SK-N-DZ (cell line): ENCODE results near the gene CYP51A1. TPM values are rescaled to one million over a fixed set of nuclear protein-coding genes. Genes with fewer than 3 reads are reported as not detected.
"Not testable (repeated sequence)": the region's sequence is repeated elsewhere in the genome, so short reads cannot be mapped to it uniquely, and the experiment has no call there.

Source experiments
- DNase-seq: peaks from one replicate; pipeline ENCODE4 v3.0.0-alpha.2; 2015; ENCODE audit warnings: low spot score
- polyA plus RNA-seq, 2 experiments: library from polyadenylated mRNA; depleted of rRNA; stranded (reverse); fragments of >200 nt; gene quantifications; 2 replicates each; pipeline ENCODE4 v1.2.3, GENCODE V29; 2014

The CYP51A1 gene
- 113 and 128 TPM in 2 replicates for polyA plus RNA-seq (2014; cell fraction: cytosol; rRNA removed)
- polyA plus RNA-seq (2014; cell fraction: nucleus; rRNA removed) = 18.8 and 22.5 TPM in 2 replicates

DNA sequence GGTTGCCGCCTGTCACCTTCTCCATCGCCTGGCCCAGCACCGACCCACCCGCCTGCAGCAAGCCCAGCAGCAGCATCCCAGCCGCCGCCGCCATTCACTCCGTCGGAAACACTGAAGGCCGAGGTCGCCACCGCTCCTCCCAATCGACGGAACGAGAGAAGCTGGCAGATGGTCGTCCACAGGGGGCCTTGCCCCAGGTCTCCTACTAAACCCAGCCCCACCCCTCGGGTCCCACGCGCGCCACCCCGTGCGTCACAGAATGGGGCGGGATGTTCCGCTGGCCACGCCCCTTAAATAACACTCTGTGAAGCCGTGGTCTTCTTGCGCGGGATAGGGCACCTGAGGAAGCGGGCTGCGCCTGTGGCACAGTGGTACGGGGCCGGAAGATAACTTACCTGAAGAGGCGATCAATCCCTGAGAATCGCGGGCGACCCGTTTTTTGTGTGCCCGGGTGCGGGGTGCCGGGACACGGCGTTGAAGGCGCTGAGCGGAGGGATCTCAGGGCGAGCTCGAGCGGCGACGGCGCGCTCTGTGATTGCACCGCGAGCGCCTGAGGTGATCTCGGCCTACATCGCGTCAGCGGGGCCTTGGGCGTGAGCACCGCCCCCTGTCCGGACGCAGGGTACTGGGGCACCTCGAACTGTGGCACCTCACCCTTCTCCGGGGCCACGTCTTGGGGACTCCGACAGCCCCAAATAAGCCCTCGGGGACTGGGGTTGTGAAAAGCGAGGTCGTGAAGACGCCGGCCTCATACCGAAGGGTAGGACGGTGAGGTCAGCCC lies at the start of gene CYP51A1:
Gene CYP51A1, minus strand, starts transcription at position 207 of the 781 bp plus-strand sequence. Its CDS starts 113 bp downstream, at position 94.
- DNase-seq = peak; percentile 92

DNA sequence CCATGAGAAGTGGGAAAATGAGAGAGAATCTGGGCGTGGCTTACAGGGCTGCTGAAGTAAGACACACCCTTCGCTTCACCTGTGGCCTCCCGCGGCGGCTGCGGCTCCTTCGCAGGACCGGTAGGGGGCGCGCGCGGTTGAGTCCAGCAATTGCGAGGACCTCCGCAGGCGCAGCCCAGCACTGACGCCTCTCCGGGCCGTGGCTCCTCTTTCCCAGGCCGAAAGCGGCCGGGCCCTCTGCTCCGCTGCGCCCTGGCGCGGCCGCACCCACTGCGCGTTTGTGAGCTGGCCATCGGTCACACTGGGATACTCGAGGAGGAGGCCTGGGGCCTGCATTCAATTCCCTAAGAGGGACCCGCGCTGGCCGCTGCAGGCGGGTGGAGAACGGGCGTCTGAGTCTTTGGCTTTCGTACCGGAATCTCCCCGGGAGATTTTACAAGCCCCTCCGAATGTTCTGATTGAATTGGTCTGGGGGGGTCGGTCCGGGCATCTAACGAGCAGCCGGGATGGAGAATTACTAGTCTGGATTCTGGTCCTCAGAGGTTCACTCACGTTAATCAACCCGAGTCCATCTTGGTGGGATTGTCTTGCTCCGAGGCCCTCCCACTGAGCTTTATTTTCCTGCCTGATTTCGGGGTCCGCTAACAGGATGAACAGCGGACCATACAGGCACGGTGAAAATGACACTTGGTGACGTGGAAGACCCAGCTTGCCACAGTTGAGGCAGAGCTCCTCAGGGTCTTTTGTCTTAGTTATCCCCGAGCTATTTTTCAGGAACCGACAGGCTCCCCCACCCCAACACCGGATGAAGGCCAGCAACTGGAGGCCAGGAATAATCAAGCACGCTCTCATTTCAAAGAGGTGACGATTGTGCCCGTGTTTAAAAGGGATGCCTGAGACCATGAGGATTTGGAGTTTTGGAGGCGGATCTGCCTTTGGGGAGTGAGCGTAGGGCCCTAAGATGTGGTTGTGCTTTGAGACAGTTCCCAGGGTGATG lies 44.9 kb upstream of the CYP51A1 start, which contains the start of gene LRRD1:
Gene LRRD1, minus strand, starts transcription at position 215 of the 997 bp plus-strand sequence. CDS start 13,940 bp downstream, outside the sequence.
- peak; percentile 86 for DNase-seq

GRCh38 chr7:92177362-92177761 lies 43.1 kb upstream of the CYP51A1 start:
- DNase-seq = no peak

- DNase-seq = not testable (repeated sequence)
Measured at GRCh38 chr7:92169529-92169928, 35.3 kb upstream of the CYP51A1 start.

DNA sequence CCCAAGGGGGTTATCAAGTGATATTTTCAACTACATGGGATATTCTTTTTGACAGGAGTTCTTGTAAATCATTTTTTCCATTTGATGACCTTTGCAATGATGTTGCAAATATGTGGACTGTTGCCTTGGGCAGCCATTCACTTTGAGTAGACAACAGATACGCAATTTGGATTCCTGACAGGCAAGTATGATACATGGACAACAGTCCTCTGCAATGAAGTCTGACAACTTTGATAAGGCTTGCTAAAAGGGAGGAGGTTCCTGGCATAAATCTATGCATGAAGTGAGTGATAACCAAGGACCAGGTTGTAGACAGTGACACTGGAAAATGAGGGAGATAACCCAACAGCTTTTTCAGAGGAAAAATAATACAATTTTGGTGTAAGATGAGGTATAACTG lies 27.0 kb upstream of the CYP51A1 start:
- DNase-seq = no peak

GRCh38 chr7:92158660-92159575 lies 24.6 kb upstream of the CYP51A1 start:
- DNase-seq = no peak

DNA sequence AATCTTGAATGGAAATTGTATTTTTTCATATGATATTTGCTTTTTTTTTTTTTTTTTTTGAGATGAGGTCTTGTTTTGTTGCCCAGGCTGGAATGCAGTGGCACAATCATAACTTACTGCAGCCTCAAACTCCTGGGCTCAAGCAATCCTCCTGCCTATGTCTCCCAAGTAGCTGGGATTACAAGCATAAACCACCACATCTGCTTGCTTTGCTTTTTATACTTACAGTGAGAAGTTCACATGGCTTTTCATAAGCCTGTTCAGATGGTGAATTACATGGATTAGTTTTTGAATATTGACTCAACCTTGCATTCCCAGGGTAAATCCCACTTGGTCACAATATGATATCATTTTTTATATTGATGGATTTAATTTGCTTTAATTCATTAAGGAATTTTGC lies 22.7 kb upstream of the CYP51A1 start:
- DNase-seq = no peak

DNA sequence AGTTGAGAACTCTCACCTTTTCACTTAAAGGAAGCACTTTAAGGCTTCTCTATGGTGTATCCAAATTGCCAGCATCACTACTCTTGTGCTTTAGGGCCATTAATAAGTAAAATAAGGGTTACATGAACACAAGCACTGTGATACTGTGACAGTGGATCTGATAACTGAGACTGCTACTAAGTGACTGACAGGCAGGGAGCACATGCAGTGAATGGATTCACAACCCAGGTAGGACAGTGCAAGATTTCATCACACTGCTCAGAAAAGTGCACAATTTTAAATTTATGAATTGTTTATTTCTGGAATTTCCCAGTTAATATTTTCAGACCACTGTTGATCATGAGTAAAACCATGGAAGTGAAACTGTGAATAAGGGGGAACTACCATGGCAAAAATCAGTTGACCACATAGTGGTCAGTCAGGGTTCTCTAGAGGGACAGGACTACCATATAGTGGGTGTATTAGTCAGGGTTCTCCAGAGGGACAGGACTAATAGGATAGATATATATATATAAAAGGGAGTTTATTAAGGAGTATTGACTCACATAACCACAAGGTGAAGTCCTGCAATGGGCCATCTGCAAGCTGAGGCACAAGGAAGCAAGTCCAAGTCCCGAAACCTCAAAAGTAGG lies 20.9 kb upstream of the CYP51A1 start:
- no peak for DNase-seq

GRCh38 chr7:92150450-92151017 lies 16.3 kb upstream of the CYP51A1 start:
- DNase-seq = peak; percentile 22

DNA sequence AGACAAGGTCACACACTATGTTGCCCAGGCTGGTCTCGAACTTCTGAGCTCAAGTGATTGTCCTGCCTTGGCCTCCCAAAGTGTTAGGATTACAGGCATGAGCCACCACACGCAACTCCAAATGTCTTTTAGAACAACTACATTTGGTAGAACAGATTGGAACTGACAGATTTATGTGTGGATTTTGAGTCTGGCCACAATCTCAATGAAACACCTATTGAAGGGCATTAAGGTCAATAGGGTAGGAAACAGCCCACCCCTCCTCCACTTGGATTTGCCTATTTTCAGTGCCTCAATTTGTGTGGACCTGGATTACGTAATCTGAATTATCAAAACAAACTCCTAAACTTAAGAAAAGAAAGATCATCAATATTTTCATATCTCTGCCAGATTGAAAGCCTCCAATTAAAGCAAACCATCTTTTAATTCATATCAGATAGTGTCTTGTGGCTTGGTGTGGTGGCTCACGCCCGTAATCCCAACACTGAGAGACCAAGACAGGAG lies 15.5 kb upstream of the CYP51A1 start:
- DNase-seq = no peak

- not testable (repeated sequence) for DNase-seq
Measured at GRCh38 chr7:92143192-92143880, 9.1 kb upstream of the CYP51A1 start.

DNA sequence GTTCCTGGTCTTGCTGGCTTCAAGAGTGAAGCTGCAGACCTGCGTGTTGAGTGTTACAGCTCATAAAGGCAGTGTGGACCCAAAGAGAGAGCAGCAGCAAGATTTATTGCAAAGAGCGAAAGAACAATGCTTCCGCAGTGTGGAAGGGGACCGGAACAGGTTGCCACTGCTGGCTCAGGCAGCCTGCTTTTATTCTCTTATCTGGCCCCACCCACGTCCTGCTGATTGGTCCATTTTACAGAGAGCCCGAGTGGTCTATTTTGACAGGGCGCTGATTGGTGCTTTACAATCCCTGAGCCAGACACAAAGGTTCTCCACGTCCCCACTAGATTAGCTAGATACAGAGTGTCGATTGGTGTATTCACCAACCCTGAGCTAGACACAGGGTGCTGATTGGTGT lies 8.5 kb upstream of the CYP51A1 start:
- not testable (repeated sequence) for DNase-seq

DNA sequence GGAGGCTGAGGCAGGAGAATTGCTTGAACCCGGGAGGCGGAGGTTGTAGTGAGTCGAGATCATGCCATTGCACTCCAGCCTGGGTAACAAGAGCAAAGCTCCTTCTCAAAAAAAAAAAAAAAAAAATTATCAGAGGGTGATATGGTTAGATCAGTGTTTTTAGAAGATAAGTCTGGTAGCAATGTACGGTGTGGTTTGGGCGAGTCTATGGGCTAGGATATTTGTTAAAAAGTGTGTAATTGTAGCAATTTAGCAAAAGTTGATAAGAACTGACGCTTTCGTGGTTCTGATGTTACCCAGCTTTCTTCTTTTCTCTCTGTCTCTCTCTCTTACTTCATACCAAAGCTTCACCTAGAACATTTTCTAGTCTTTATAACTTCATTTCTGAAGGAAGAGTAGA lies 6.9 kb upstream of the CYP51A1 start:
- no peak for DNase-seq

GRCh38 chr7:92137557-92137956 lies 3.3 kb upstream of the CYP51A1 start:
- DNase-seq = peak; percentile 92

DNA sequence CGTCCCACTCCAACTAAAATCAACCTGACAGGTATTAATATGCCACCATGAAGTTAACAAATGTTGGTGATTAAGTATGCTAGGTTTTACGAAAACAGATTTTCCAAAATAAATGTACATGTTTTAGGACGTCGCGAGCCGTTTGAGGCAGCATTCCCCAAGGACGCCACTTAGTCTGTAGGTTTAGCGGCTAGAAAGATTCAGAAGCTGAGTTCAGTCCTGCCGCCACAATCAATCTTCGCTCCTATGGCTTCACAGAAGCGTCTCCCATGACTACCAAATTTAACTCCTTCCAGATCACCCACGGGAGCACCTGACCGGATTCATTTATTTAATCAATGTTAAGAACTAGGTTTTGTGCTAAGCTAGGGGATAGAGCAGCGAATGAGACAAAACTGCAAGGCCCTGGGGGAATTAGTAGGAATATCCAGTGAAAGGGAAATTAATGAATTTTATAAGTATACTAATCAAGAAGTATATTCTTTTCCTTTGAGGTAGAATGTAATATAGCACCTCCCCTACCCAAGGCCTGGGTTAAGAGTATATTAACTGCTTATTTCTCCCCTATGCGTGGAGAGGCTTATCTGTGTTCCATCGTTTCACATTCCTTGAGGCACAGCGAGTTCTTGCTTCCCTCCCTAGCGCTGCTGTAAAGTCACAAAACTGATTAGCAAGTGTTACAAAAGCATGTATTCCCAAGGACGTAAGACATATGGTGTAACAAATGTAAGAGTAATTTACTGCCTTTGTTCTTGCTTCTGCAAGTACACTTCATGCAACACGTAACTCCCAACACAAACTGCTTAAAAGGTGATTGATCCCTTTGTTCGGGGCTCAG lies 994 bp upstream of the CYP51A1 start:
- peak; percentile 45 for DNase-seq

DNA sequence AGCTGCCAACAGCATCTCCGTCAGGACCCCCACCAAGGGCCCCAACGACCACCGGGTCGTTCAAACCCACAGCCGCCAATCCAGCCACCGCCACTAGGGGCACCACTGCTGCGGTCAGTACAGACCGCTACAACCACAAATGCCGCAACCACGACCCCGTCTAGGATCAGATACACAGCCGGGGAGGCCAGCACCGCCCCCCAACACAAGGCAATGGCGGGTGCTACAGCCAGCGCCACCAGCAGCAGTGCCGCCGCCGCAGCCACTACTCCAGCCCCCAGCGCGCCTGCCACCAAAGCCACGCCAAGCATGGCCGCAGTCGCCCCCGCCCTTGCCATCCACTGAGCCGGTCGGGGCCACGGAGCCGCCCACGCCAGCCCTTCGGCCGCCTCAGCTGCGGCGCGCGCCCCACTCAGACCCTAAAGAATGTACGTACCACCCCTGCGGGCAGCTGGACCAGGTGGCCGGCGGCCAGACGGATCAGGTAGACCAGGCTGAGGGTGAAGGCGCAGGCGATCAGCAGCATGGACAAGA lies 473 bp downstream of the CYP51A1 start:
- peak; percentile 90 for DNase-seq

DNA sequence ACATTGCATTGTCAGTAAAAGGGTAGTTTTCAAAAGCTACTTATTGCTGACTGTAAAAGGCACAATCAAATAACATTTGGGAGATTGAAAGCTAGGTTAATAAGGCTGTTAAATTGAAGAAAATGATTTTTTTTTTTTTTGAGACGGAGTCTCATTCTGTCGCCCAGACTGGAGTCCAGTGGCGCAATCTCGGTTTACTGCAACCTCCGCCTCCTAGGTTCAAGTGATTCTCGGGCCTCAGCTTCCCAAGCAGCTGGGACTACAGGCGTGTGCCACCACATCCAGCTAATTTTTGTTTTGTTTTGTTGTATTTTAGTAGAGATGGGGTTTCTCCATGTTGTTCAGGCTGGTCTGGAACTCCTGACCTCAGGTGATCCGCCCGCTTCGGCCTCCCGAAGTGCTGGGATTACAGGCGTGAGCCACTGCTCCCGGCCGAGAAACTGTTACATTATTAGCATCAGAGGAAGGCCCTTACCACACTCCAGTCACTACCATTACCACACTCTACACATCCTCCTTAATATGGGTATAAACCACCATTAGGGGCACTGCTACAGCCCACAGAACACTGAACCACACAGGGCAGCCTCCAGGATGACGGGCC lies 1.0 kb downstream of the CYP51A1 start:
- DNase-seq = peak; percentile 12
